Measurements from ENCODE around the gene WDR45B. TPM values are rescaled to one million over a fixed set of nuclear protein-coding genes. Genes with fewer than 3 reads are reported as not detected.

The WDR45B gene
- total RNA-seq, 1 experiment from 2014 or later, result 84.9 TPM

DNA sequence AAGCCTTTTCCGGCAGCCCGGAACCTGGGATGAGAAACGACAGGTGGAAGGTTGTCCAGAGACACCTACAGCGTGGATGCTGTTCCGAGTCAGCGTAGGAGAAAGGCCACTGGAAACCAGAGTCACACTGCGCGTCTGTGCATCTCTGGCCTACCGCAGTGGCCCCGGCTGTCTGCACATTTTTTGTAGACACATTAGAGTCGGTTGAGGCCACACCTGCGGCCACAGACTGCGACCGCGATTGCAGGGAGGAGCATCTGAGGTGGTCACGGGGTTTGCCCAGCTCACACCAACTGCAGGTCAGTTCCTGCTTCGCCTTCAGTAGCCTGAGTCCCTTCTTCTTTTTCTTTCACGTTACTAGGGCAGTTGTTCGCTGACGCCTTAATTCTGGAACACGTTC lies 52.4 kb downstream of the WDR45B start:
- no peaks in the 10 kb centered on the region for H3K79me2 ChIP-seq (ENCODE audit: low read depth)
- H2AFZ ChIP-seq, result no peak overlapping the region
- no peaks in the 10 kb centered on the region for H3K9me2 ChIP-seq (ENCODE audit: insufficient read depth)
- ChIA-PET CTCF (no interaction called here), POLR2A (ENCODE audit: unreplicated experiment) (no interaction called here)
- H3K4me2 ChIP-seq, result no peak overlapping the region
- peaks cover 3% of the 10 kb centered on the region for H4K20me1 ChIP-seq (ENCODE audit: insufficient read depth)
- H3K4me3 ChIP-seq, result no peak overlapping the region
- no TSS peak for BruUV-seq (replicated peaks)
- H3K27ac ChIP-seq, result no peak overlapping the region
- H3K4me1 ChIP-seq (replicated peaks; ENCODE audit: insufficient read depth), result peaks cover 17% of the 10 kb centered on the region
- H3K36me3 ChIP-seq (ENCODE audit: low read depth), result no peaks in the 10 kb centered on the region; the same call in 1 of the 2 replicates
- intact Hi-C loops (cut with micrococcal nuclease; ENCODE audit: unreplicated experiment), result no loop called here
- no peaks in the 10 kb centered on the region for H3K9me3 ChIP-seq (ENCODE audit: insufficient read depth, low read depth)
- no peaks in the 10 kb centered on the region for H3K27me3 ChIP-seq (ENCODE audit: insufficient read depth, low read depth)
- no peak for TF ChIP-seq EZH2 (IDR thresholded peaks at IDR 0.05; ENCODE audit: low read depth)
- DNase-seq, result no peak
- H3F3A ChIP-seq (ENCODE audit: insufficient read depth, low read depth), result peaks cover 17% of the 10 kb centered on the region; the same call in 1 of the 2 replicates

- H4K20me1 ChIP-seq (ENCODE audit: insufficient read depth), result peaks cover 3% of the 10 kb centered on the region
- no peak for TF ChIP-seq EZH2 (IDR thresholded peaks at IDR 0.05; ENCODE audit: low read depth)
- TF ChIP-seq, protein P1, sequence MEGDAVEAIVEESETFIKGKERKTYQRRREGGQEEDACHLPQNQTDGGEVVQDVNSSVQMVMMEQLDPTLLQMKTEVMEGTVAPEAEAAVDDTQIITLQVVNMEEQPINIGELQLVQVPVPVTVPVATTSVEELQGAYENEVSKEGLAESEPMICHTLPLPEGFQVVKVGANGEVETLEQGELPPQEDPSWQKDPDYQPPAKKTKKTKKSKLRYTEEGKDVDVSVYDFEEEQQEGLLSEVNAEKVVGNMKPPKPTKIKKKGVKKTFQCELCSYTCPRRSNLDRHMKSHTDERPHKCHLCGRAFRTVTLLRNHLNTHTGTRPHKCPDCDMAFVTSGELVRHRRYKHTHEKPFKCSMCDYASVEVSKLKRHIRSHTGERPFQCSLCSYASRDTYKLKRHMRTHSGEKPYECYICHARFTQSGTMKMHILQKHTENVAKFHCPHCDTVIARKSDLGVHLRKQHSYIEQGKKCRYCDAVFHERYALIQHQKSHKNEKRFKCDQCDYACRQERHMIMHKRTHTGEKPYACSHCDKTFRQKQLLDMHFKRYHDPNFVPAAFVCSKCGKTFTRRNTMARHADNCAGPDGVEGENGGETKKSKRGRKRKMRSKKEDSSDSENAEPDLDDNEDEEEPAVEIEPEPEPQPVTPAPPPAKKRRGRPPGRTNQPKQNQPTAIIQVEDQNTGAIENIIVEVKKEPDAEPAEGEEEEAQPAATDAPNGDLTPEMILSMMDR (conservative IDR thresholded peaks at IDR 0.05), result no peak
- no peak overlapping the region for H3K4me3 ChIP-seq
- BruUV-seq (replicated peaks), result no TSS peak
- no peaks in the 10 kb centered on the region for H3K9me2 ChIP-seq (ENCODE audit: insufficient read depth)
- no peaks in the 10 kb centered on the region for H3K9me3 ChIP-seq (ENCODE audit: insufficient read depth, low read depth)
- peaks cover 17% of the 10 kb centered on the region; the same call in 1 of the 2 replicates for H3F3A ChIP-seq (ENCODE audit: insufficient read depth, low read depth)
- H2AFZ ChIP-seq, result no peak overlapping the region
- H3K27me3 ChIP-seq (ENCODE audit: insufficient read depth, low read depth), result no peaks in the 10 kb centered on the region
- H3K36me3 ChIP-seq (ENCODE audit: low read depth), result no peaks in the 10 kb centered on the region; the same call in 1 of the 2 replicates
- DNase-seq, result no peak
- H3K79me2 ChIP-seq (ENCODE audit: low read depth), result no peaks in the 10 kb centered on the region
- ChIA-PET CTCF (no interaction called here), POLR2A (ENCODE audit: unreplicated experiment) (interaction anchor here (0.7 kb wide), 1 partner anchor 141 kb away, joined by 9 read pairs; the partner anchor contains the start of gene FN3K)
- H3K4me2 ChIP-seq, result no peak overlapping the region
- H3K27ac ChIP-seq, result no peak overlapping the region
- peaks cover 17% of the 10 kb centered on the region for H3K4me1 ChIP-seq (replicated peaks; ENCODE audit: insufficient read depth)
- intact Hi-C loops (cut with micrococcal nuclease; ENCODE audit: unreplicated experiment), result no loop called here
Measured at GRCh38 chr17:82594571-82594970, 53.7 kb downstream of the WDR45B start.

GRCh38 chr17:82593590-82594087 lies 54.6 kb downstream of the WDR45B start:
- Histone ChIP-seq H3K4me2 (peak overlapping the region; percentile 77), H3K4me3 (peak overlapping the region; percentile 52; the same call in 1 of the 2 replicates), H4K20me1 (ENCODE audit: insufficient read depth) (peaks cover 3% of the 10 kb centered on the region), H3K36me3 (ENCODE audit: low read depth) (no peaks in the 10 kb centered on the region; the same call in 1 of the 2 replicates), H3K27ac (peak overlapping the region; percentile 59), H3K9me2 (ENCODE audit: insufficient read depth) (no peaks in the 10 kb centered on the region), H3K27me3 (ENCODE audit: insufficient read depth, low read depth) (no peaks in the 10 kb centered on the region), H3K9me3 (ENCODE audit: insufficient read depth, low read depth) (no peaks in the 10 kb centered on the region), H2AFZ (no peak overlapping the region), H3F3A (ENCODE audit: insufficient read depth, low read depth) (peaks cover 17% of the 10 kb centered on the region; the same call in 1 of the 2 replicates), H3K79me2 (ENCODE audit: low read depth) (no peaks in the 10 kb centered on the region), H3K4me1 (replicated peaks; ENCODE audit: insufficient read depth) (peaks cover 17% of the 10 kb centered on the region)
- CTCF ChIA-PET, result no interaction called here
- POLR2A ChIA-PET (ENCODE audit: unreplicated experiment), result interaction anchor here (0.7 kb wide), 1 partner anchor 142 kb away, joined by 9 read pairs; the partner anchor contains the start of gene FN3K
- intact Hi-C loops (cut with micrococcal nuclease; ENCODE audit: unreplicated experiment), result no loop called here
- no peak for TF ChIP-seq EZH2 (IDR thresholded peaks at IDR 0.05; ENCODE audit: low read depth)
- TF ChIP-seq, protein P1 (conservative IDR thresholded peaks at IDR 0.05), result no peak
- TSS peak; percentile 27 for BruUV-seq (replicated peaks)
- DNase-seq, result no peak

Measured in PC-9 (cell line).